BLaER1 (cell line): ENCODE measurements around the gene EIF4EBP2.

Source experiments
- H3K27ac ChIP-seq: shearing (Covaris generic); formaldehyde crosslinking; 2 replicates; pipeline ENCODE4 v1.8.1; 2022
- H3K27me3 ChIP-seq: shearing (Covaris generic); formaldehyde crosslinking; 2 replicates; pipeline ENCODE4 v1.8.1; 2022
- H3K36me3 ChIP-seq: shearing (Covaris generic); formaldehyde crosslinking; 2 replicates; pipeline ENCODE4 v1.8.1; 2022
- H3K4me1 ChIP-seq: shearing (Covaris generic); formaldehyde crosslinking; 2 replicates; pipeline ENCODE4 v1.8.1; 2022
- H3K4me2 ChIP-seq: shearing (Covaris generic); formaldehyde crosslinking; 2 replicates; pipeline ENCODE4 v1.8.1; 2022
- H3K4me3 ChIP-seq: shearing (Covaris generic); formaldehyde crosslinking; 2 replicates; pipeline ENCODE4 v1.8.1; 2022
- H3K9ac ChIP-seq: shearing (Covaris generic); formaldehyde crosslinking; 2 replicates; pipeline ENCODE4 v1.8.1; 2022
- H3K9me3 ChIP-seq: shearing (Covaris generic); formaldehyde crosslinking; 2 replicates; pipeline ENCODE4 v1.8.1; 2022
- H4K20me1 ChIP-seq: shearing (Covaris generic); formaldehyde crosslinking; 2 replicates; pipeline ENCODE4 v1.8.1; 2022
- Cebpa-rat ChIP-seq: shearing (Covaris generic); IDR thresholded peaks from 2 replicates; pipeline ENCODE4 v1.8.1; 2022

The EIF4EBP2 gene

GRCh38 chr10:70376436-70377378 lies 27.2 kb upstream of the EIF4EBP2 start:
- Histone ChIP-seq H4K20me1 (peaks cover 12% of the 10 kb centered on the region; the same call in 1 of the 2 replicates), H3K27me3 (no peaks in the 10 kb centered on the region), H3K27ac (no peak overlapping the region), H3K4me3 (no peak overlapping the region), H3K4me1 (peaks cover 15% of the 10 kb centered on the region), H3K9me3 (0 out of 2 replicates have a peak, but pooled peaks cover 3% of the 10 kb centered on the region), H3K36me3 (peaks cover 39% of the 10 kb centered on the region), H3K9ac (no peak overlapping the region), H3K4me2 (no peak overlapping the region)
- no peak for TF ChIP-seq Cebpa-rat

GRCh38 chr10:70378122-70378521 lies 25.8 kb upstream of the EIF4EBP2 start:
- TF ChIP-seq Cebpa-rat = no peak

GRCh38 chr10:70379581-70380176 lies 24.3 kb upstream of the EIF4EBP2 start:
- H3K4me2 ChIP-seq = no peak overlapping the region
- no peak overlapping the region for H3K9ac ChIP-seq
- no peaks in the 10 kb centered on the region for H3K27me3 ChIP-seq
- H3K27ac ChIP-seq = no peak overlapping the region
- 0 out of 2 replicates have a peak, but pooled peaks cover 8% of the 10 kb centered on the region for H4K20me1 ChIP-seq
- no peak overlapping the region for H3K4me3 ChIP-seq
- TF ChIP-seq Cebpa-rat = no peak
- peaks cover 16% of the 10 kb centered on the region for H3K4me1 ChIP-seq
- H3K9me3 ChIP-seq = 0 out of 2 replicates have a peak, but pooled peaks cover 3% of the 10 kb centered on the region
- peaks cover 16% of the 10 kb centered on the region for H3K36me3 ChIP-seq

More at GRCh38 chr10:70378122-70378521, 25.8 kb upstream of the EIF4EBP2 start:
- H3K9ac ChIP-seq = no peak overlapping the region
- H3K36me3 ChIP-seq = peaks cover 32% of the 10 kb centered on the region
- H3K4me1 ChIP-seq = peaks cover 16% of the 10 kb centered on the region
- no peak overlapping the region for H3K4me2 ChIP-seq
- no peak overlapping the region for H3K4me3 ChIP-seq
- H3K27me3 ChIP-seq = no peaks in the 10 kb centered on the region
- 0 out of 2 replicates have a peak, but pooled peaks cover 8% of the 10 kb centered on the region for H4K20me1 ChIP-seq
- H3K9me3 ChIP-seq = 0 out of 2 replicates have a peak, but pooled peaks cover 3% of the 10 kb centered on the region
- H3K27ac ChIP-seq = no peak overlapping the region

GRCh38 chr10:70380350-70381135 lies 23.4 kb upstream of the EIF4EBP2 start:
- H3K4me3 ChIP-seq = no peak overlapping the region
- 0 out of 2 replicates have a peak, but pooled peaks cover 8% of the 10 kb centered on the region for H4K20me1 ChIP-seq
- no peak overlapping the region for H3K27ac ChIP-seq
- TF ChIP-seq Cebpa-rat = no peak
- H3K4me1 ChIP-seq = peaks cover 16% of the 10 kb centered on the region
- H3K4me2 ChIP-seq = peak overlapping the region; percentile 96
- H3K36me3 ChIP-seq = 0 out of 2 replicates have a peak, but pooled peaks cover 10% of the 10 kb centered on the region
- no peak overlapping the region; the same call in 1 of the 2 replicates for H3K9ac ChIP-seq
- H3K27me3 ChIP-seq = no peaks in the 10 kb centered on the region
- H3K9me3 ChIP-seq = 0 out of 2 replicates have a peak, but pooled peaks cover 3% of the 10 kb centered on the region

GRCh38 chr10:70381471-70382421 lies 22.2 kb upstream of the EIF4EBP2 start:
- TF ChIP-seq Cebpa-rat = no peak
- Histone ChIP-seq H4K20me1 (0 out of 2 replicates have a peak, but pooled peaks cover 3% of the 10 kb centered on the region), H3K27me3 (no peaks in the 10 kb centered on the region), H3K9me3 (0 out of 2 replicates have a peak, but pooled peaks cover 3% of the 10 kb centered on the region), H3K4me1 (peaks cover 16% of the 10 kb centered on the region), H3K36me3 (0 out of 2 replicates have a peak, but pooled peaks cover 2% of the 10 kb centered on the region), H3K27ac (peak overlapping the region; percentile 73), H3K9ac (peak overlapping the region; percentile 84), H3K4me3 (peak overlapping the region; percentile 73), H3K4me2 (peak overlapping the region; percentile 96)

- peaks cover 5% of the 10 kb centered on the region; the same call in 1 of the 2 replicates for H3K4me1 ChIP-seq
- TF ChIP-seq Cebpa-rat = no peak
- no peaks in the 10 kb centered on the region for H3K27me3 ChIP-seq
Observed at GRCh38 chr10:70391654-70392053, 12.3 kb upstream of the EIF4EBP2 start.

GRCh38 chr10:70396140-70396539 lies 7.8 kb upstream of the EIF4EBP2 start:
- no peaks in the 10 kb centered on the region for H3K9me3 ChIP-seq
- H3K36me3 ChIP-seq = no peaks in the 10 kb centered on the region
- H3K4me2 ChIP-seq = no peak overlapping the region
- peak; percentile 41; the same call in 1 of the 2 replicates for TF ChIP-seq Cebpa-rat
- no peak overlapping the region for H3K4me3 ChIP-seq
- H3K4me1 ChIP-seq = no peaks in the 10 kb centered on the region
- H4K20me1 ChIP-seq = no peaks in the 10 kb centered on the region
- no peaks in the 10 kb centered on the region for H3K27me3 ChIP-seq
- no peak overlapping the region for H3K27ac ChIP-seq
- no peak overlapping the region for H3K9ac ChIP-seq

More at GRCh38 chr10:70391654-70392053, 12.3 kb upstream of the EIF4EBP2 start:
- Histone ChIP-seq H3K9me3 (no peaks in the 10 kb centered on the region), H3K4me2 (no peak overlapping the region), H3K4me3 (no peak overlapping the region), H3K9ac (no peak overlapping the region), H4K20me1 (no peaks in the 10 kb centered on the region), H3K36me3 (no peaks in the 10 kb centered on the region), H3K27ac (no peak overlapping the region)

GRCh38 chr10:70399177-70399576 lies 4.8 kb upstream of the EIF4EBP2 start:
- H3K4me3 ChIP-seq = no peak overlapping the region
- no peaks in the 10 kb centered on the region for H3K27me3 ChIP-seq
- no peaks in the 10 kb centered on the region for H3K36me3 ChIP-seq
- H3K9me3 ChIP-seq = no peaks in the 10 kb centered on the region
- no peak overlapping the region for H3K4me2 ChIP-seq
- peaks cover 1% of the 10 kb centered on the region for H4K20me1 ChIP-seq
- peaks cover 7% of the 10 kb centered on the region for H3K4me1 ChIP-seq
- TF ChIP-seq Cebpa-rat = no peak
- no peak overlapping the region for H3K9ac ChIP-seq
- no peak overlapping the region for H3K27ac ChIP-seq
